ENCODE measurements around the gene KCNJ18. TPM values are rescaled to one million over a fixed set of nuclear protein-coding genes. Genes with fewer than 3 reads are reported as not detected.
"Not testable (repeated sequence)": the region's sequence is repeated elsewhere in the genome, so short reads cannot be mapped to it uniquely, and the experiment has no call there.

Gene KCNJ18
- total RNA-seq, 1 donor from 2014 or later = not detected

GRCh38 chr17:21674242-21674731, 18.0 kb upstream of the KCNJ18 start:
- H3K36me3 Mint-ChIP-seq (ENCODE audit: low read depth) = peaks cover 4% of the 10 kb centered on the region
- no peak for DNase-seq (ENCODE audit: low spot score)

DNA sequence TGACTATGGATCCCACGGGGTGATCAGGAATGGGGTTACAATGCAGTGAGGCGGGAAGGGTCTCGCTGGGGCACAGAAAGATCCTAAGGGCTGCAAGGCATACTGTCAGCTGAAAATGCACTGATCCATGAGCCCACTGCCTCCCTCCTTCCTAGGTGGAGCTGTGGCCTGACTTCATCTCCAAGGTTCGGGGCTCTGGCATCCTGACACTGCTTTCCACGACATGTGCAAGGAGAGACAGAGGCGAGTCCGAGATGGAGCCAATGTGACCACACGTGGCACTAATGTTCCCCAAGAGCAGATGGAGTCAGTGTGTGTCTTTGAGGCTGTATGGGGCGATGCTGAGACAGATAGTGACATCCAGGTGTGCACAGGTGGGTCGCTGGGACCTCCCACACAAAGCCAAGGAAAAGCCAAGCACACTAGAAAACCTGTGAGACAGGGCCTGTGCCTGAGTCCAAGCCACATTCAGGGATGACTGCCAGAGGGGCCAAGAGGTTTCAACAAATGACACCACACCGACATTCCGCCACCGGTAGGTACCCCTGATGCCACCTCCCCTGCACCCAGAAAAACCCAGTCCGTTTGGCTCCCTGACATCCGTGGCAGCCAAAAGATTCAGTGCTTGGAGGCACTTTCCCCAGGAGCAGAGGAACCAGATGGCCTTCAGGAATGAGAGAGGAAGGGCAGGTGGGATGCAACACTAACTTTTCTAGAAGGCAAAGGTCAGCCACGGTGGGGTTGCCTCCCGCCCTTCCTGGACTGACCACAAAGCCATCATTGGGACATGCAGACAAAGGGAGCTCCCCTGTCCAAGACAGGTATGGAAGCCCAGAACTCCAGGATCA, 17.2 kb upstream of the KCNJ18 start:
- H3K9me3 Mint-ChIP-seq (ENCODE audit: low read depth) = peaks cover 62% of the 10 kb centered on the region
- DNase-seq (ENCODE audit: low spot score) = not testable (repeated sequence)

More at GRCh38 chr17:21674242-21674731, 18.0 kb upstream of the KCNJ18 start:
- Mint-ChIP-seq H3K27me3 (ENCODE audit: low read depth) (no peaks in the 10 kb centered on the region), H3K4me3 (ENCODE audit: unreplicated experiment) (no peak overlapping the region), H3K4me1 (ENCODE audit: low read depth) (no peaks in the 10 kb centered on the region), H3K9me3 (ENCODE audit: low read depth) (peaks cover 64% of the 10 kb centered on the region), H3K27ac (ENCODE audit: unreplicated experiment) (no peak overlapping the region)
- TF ChIP-seq, protein P1, sequence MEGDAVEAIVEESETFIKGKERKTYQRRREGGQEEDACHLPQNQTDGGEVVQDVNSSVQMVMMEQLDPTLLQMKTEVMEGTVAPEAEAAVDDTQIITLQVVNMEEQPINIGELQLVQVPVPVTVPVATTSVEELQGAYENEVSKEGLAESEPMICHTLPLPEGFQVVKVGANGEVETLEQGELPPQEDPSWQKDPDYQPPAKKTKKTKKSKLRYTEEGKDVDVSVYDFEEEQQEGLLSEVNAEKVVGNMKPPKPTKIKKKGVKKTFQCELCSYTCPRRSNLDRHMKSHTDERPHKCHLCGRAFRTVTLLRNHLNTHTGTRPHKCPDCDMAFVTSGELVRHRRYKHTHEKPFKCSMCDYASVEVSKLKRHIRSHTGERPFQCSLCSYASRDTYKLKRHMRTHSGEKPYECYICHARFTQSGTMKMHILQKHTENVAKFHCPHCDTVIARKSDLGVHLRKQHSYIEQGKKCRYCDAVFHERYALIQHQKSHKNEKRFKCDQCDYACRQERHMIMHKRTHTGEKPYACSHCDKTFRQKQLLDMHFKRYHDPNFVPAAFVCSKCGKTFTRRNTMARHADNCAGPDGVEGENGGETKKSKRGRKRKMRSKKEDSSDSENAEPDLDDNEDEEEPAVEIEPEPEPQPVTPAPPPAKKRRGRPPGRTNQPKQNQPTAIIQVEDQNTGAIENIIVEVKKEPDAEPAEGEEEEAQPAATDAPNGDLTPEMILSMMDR (IDR thresholded peaks at IDR 0.05) = no peak

DNA sequence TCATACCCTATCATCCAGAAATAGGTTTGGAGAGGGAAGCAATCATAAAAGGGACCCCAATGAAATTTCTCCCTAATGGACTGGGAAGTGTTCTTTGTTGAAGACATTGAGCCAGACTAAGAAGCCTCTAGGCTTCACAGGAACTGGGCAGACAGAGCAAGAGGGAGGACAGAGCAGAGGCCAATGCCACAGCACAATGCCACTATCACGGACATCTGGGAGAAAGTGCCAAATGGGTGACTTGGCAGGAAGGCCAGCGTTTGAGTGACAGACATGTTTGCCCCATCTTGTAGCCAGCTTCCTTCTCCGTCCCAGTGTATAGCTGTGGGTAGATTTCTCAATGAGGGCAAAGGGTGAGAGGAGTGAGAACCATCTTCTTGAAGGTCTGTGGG, 16.6 kb upstream of the KCNJ18 start:
- not testable (repeated sequence) for H3K4me3 Mint-ChIP-seq (ENCODE audit: unreplicated experiment); H3K36me3 Mint-ChIP-seq (ENCODE audit: low read depth); H3K27ac Mint-ChIP-seq (ENCODE audit: unreplicated experiment); DNase-seq (ENCODE audit: low spot score); H3K27me3 Mint-ChIP-seq (ENCODE audit: low read depth); H3K4me1 Mint-ChIP-seq (ENCODE audit: low read depth)
- peaks cover 56% of the 10 kb centered on the region for H3K9me3 Mint-ChIP-seq (ENCODE audit: low read depth)

More for the DNA sequence above, 17.2 kb upstream of the KCNJ18 start:
- H3K27ac Mint-ChIP-seq (ENCODE audit: unreplicated experiment); H3K4me3 Mint-ChIP-seq (ENCODE audit: unreplicated experiment); H3K36me3 Mint-ChIP-seq (ENCODE audit: low read depth); H3K27me3 Mint-ChIP-seq (ENCODE audit: low read depth); H3K4me1 Mint-ChIP-seq (ENCODE audit: low read depth): not testable (repeated sequence)

DNA sequence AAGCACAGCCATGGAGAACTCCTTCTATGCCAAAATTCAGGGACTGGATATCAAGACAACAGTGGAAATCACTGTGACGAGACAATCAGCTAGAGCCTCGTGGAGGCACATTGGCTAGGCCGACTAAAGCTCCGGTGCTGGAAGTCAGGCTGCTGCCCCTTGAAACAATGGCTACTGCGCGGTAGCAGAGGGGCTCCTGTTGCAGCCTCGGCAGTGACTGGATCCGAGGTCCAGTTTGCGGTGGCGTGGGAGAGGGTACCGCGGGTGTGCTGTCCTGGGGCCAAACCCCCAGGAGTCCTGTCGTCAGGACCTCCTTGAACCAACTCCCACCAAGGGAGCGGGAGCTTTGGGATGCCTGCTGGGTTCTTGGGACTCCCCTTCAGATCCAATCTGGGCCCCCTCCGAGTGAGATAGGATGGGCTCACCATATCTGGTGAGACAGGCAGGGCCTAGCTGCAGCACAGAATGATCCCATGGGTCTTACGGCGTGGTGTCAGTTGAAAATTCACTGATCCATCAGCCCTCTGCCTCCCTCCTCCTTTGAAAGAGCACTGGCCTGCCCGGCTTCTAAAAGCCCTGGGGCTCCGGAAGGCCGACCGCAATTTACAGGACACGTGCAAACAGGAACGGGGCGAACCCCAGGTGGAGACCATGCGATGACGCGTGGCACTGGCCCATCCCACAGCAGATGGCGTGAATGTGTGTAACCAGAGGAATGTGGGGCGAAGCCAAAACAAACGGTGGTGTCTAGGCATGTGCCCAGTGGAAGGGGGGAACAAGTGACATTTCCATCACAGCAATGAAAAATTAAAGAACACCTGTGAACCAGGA, 15.8 kb upstream of the KCNJ18 start:
- TF ChIP-seq, protein P1 (IDR thresholded peaks at IDR 0.05) = no peak
- no peak for DNase-seq (ENCODE audit: low spot score)
- H3K9me3 Mint-ChIP-seq (ENCODE audit: low read depth) = peaks cover 56% of the 10 kb centered on the region

GRCh38 chr17:21677126-21677910, 15.0 kb upstream of the KCNJ18 start:
- DNase-seq (ENCODE audit: low spot score) = no peak
- Mint-ChIP-seq H3K27me3 (ENCODE audit: low read depth) (no peaks in the 10 kb centered on the region), H3K9me3 (ENCODE audit: low read depth) (peaks cover 51% of the 10 kb centered on the region), H3K4me1 (ENCODE audit: low read depth) (no peaks in the 10 kb centered on the region), H3K36me3 (ENCODE audit: low read depth) (peaks cover 5% of the 10 kb centered on the region), H3K27ac (ENCODE audit: unreplicated experiment) (no peak overlapping the region), H3K4me3 (ENCODE audit: unreplicated experiment) (no peak overlapping the region)
- TF ChIP-seq, protein P1 (IDR thresholded peaks at IDR 0.05) = no peak

More for the DNA sequence above, 15.8 kb upstream of the KCNJ18 start:
- no peak overlapping the region for H3K4me3 Mint-ChIP-seq (ENCODE audit: unreplicated experiment)
- no peak overlapping the region for H3K27ac Mint-ChIP-seq (ENCODE audit: unreplicated experiment)
- H3K36me3 Mint-ChIP-seq (ENCODE audit: low read depth) = peaks cover 5% of the 10 kb centered on the region
- H3K27me3 Mint-ChIP-seq (ENCODE audit: low read depth) = no peaks in the 10 kb centered on the region
- no peaks in the 10 kb centered on the region for H3K4me1 Mint-ChIP-seq (ENCODE audit: low read depth)

Measured in chondrocyte (in vitro differentiated cells).